Frontal cortex (tissue), 4 donors: ENCODE results near the gene FFAR1. TPM values are rescaled to one million over a fixed set of nuclear protein-coding genes. Genes with fewer than 3 reads are reported as not detected.
"Not testable (repeated sequence)": the region's sequence is repeated elsewhere in the genome, so short reads cannot be mapped to it uniquely, and the experiment has no call there.

Experiments used
- DNase-seq, 2 donors: peaks; one replicate each; pipeline ENCODE4 v3.0.0; 2012; ENCODE audit warnings: low spot score in 2 of 2
- FAIRE-seq: peaks from 2 replicates; lab custom pipeline; 2012; peaks lifted over from hg19 to GRCh38; lab: Jason Lieb, UNC
- total RNA-seq: library from RNA; depleted of rRNA; stranded (reverse); fragments of >200 nt; gene quantifications from one replicate; pipeline ENCODE4 v1.2.3, GENCODE V29; 2014
- donor health status: control.
- donor health status: control.
- donor health status: control.

FFAR1 gene
- total RNA-seq, 1 donor from 2014 or later: not detected

GRCh38 chr19:35357867-35358573, 10.3 kb downstream of the FFAR1 start, which contains the start of gene FFAR3:
TSS of gene FFAR3 (plus strand) at chr19:35358460. CDS start at chr19:35358891, 431 bp downstream.
- DNase-seq: no peak

GRCh38 chr19:35358834-35359233, 11.1 kb downstream of the FFAR1 start:
- FAIRE-seq, DNase-seq: not testable (repeated sequence)

More at GRCh38 chr19:35357867-35358573, 10.3 kb downstream of the FFAR1 start, which contains the start of gene FFAR3:
- no peak for FAIRE-seq

GRCh38 chr19:35359395-35359794, 11.7 kb downstream of the FFAR1 start:
- DNase-seq, FAIRE-seq: not testable (repeated sequence)

GRCh38 chr19:35360081-35360480, 12.4 kb downstream of the FFAR1 start:
- DNase-seq, FAIRE-seq: not testable (repeated sequence)

- DNase-seq (no peak), FAIRE-seq (no peak)
These were observed 13.2 kb downstream of the FFAR1 start for GRCh38 chr19:35360880-35361420.

GRCh38 chr19:35362261-35363000, 14.7 kb downstream of the FFAR1 start:
- FAIRE-seq: no peak

GRCh38 chr19:35363001-35363590, 15.4 kb downstream of the FFAR1 start:
- no peak for DNase-seq

More at GRCh38 chr19:35362261-35363000, 14.7 kb downstream of the FFAR1 start:
- DNase-seq: no peak

GRCh38 chr19:35363711-35364425, 16.2 kb downstream of the FFAR1 start:
- DNase-seq: no peak
- FAIRE-seq: no peak

More at GRCh38 chr19:35363001-35363590, 15.4 kb downstream of the FFAR1 start:
- FAIRE-seq: no peak

GRCh38 chr19:35365303-35365702, 17.6 kb downstream of the FFAR1 start:
- FAIRE-seq: no peak
- DNase-seq: no peak

- FAIRE-seq (no peak), DNase-seq (no peak)
These were observed 20.7 kb downstream of the FFAR1 start for GRCh38 chr19:35368378-35368777.

GRCh38 chr19:35369522-35369921, 21.8 kb downstream of the FFAR1 start:
- FAIRE-seq: no peak

GRCh38 chr19:35370722-35371121, 23.0 kb downstream of the FFAR1 start, which contains the start of gene GPR42:
TSS of gene GPR42 (plus strand) at chr19:35371068. CDS start at chr19:35371360, 292 bp downstream.
- FAIRE-seq: no peak
- no peak for DNase-seq

More at GRCh38 chr19:35369522-35369921, 21.8 kb downstream of the FFAR1 start:
- no peak for DNase-seq

- DNase-seq (no peak), FAIRE-seq (no peak)
These were observed 25.8 kb downstream of the FFAR1 start for GRCh38 chr19:35373492-35373891.

GRCh38 chr19:35374031-35374430, 26.3 kb downstream of the FFAR1 start:
- not testable (repeated sequence) for FAIRE-seq, DNase-seq

GRCh38 chr19:35375505-35376307, 28.0 kb downstream of the FFAR1 start:
- DNase-seq: no peak
- FAIRE-seq: no peak

GRCh38 chr19:35377656-35378055, 30.0 kb downstream of the FFAR1 start:
- no peak for DNase-seq
- no peak for FAIRE-seq

- FAIRE-seq (no peak), DNase-seq (no peak)
These were observed 30.7 kb downstream of the FFAR1 start for GRCh38 chr19:35378356-35378755.

GRCh38 chr19:35379545-35379944, 31.8 kb downstream of the FFAR1 start:
- DNase-seq, FAIRE-seq: not testable (repeated sequence)

GRCh38 chr19:35379992-35380391, 32.3 kb downstream of the FFAR1 start:
- DNase-seq: no peak
- FAIRE-seq: no peak
